ENCODE results near the gene B4GALNT1. TPM values are rescaled to one million over a fixed set of nuclear protein-coding genes. Genes with fewer than 3 reads are reported as not detected.
"Not testable (repeated sequence)": the region's sequence is repeated elsewhere in the genome, so short reads cannot be mapped to it uniquely, and the experiment has no call there.

B4GALNT1 gene
- total and polyA plus RNA-seq, 4 donors: 0.11 to 0.30 (median 0.25) TPM; not detected in 1

DNA sequence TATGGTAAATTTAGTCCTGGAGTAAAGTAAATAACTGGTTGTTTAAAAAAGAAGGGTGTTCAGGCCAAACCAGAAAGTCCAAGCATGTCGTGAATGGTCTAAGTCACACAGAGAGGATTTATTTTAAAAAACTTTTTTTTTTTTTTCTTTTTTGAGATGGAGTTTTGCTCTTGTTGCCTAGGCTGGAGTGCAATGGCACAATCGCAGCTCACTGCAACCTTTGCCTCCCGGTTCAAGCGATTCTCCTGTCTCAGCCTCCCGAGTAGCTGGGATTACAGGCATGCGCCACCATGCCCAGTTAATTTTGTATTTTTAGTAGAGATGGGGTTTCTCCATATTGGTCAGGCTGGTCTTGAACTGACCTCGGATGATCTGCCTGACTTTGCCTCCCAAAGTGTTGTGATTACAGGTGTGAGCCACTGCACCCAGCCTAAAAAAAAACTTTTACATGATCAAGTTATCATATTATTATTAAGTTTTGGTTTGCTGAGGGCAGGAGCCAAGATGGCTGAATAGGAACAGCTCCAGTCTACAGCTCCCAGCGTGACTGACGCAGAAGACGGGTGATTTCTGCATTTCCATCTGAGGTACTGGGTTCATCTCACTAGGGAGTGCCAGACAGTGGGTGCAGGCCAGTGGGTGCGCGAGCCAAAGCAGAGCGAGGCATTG is 13.1 kb upstream of the B4GALNT1 start:
- DNase-seq (ENCODE audit: low spot score); H3K36me3 ChIP-seq (ENCODE audit: control insufficient read depth in 4 of 4, insufficient read depth in 3 of 4, low read depth in 1 of 4, low read length in 3 of 4); H3K27ac ChIP-seq (ENCODE audit: low read depth in 1 of 2, low read length in 2 of 2); H3K27me3 ChIP-seq (ENCODE audit: control insufficient read depth in 4 of 4, insufficient read depth in 4 of 4, low read length in 3 of 4); H3K9me3 ChIP-seq (ENCODE audit: control insufficient read depth in 4 of 4, low read length in 3 of 4); H3K4me1 ChIP-seq (ENCODE audit: control insufficient read depth in 4 of 4, insufficient read depth in 4 of 4, low read length in 3 of 4); H3K9ac ChIP-seq (ENCODE audit: low read depth in 1 of 2, low read length in 2 of 2); H3K4me3 ChIP-seq (ENCODE audit: low read depth in 1 of 3, low read length in 3 of 3): not testable (repeated sequence)
- WGBS: 62% methylated on average over 11 of the region's 13 CpGs

DNA sequence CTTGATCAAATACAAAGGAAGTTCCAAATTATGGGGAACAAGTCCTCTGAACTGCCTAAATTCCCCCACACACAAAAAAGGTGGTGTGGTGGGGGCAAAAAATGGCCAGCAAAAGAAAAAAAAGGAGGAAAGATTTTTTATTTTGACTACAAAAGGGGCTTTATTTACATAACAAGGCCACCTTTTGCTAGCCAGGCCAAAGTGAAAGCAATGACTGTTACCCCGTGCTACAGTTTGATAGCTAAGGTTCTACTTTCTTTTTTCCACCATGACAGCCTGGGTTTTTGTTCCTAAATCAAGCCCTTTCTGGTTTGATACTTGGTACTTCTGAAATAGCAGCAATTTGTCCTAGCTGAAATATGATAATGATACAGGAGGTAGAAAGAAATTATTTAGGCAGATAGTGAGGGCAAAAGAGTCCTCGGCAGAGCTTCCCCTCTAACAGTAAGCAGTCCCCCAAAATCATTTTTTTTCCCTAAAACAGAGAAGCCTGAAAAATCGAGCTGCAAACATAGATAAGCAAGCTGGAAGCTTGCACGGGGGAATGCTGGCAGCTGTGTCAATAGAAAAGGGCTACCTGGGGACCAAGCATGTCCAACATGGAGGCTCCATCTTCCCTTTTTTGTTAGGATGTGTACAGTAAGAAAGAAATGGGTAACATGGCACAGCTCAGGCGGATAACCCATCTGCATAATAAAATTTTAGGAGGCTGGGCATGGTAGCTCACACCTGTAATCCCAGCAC is 8.9 kb upstream of the B4GALNT1 start:
- no peak overlapping the region for H3K27ac ChIP-seq (ENCODE audit: low read depth in 1 of 2, low read length in 2 of 2)
- H3K36me3 ChIP-seq (ENCODE audit: control insufficient read depth in 4 of 4, insufficient read depth in 3 of 4, low read depth in 1 of 4, low read length in 3 of 4): no peaks in the 10 kb centered on the region
- WGBS: 49% methylated on average over 5 of the region's 5 CpGs
- H3K4me1 ChIP-seq (ENCODE audit: control insufficient read depth in 4 of 4, insufficient read depth in 4 of 4, low read length in 3 of 4): no peaks in the 10 kb centered on the region
- H3K4me3 ChIP-seq (ENCODE audit: low read depth in 1 of 3, low read length in 3 of 3): no peak overlapping the region
- no peak overlapping the region for H3K9ac ChIP-seq (ENCODE audit: low read depth in 1 of 2, low read length in 2 of 2)
- no peak for TF ChIP-seq YY1 (IDR thresholded peaks at IDR 0.05)
- DNase-seq (ENCODE audit: low spot score): no peak
- no peaks in the 10 kb centered on the region for H3K9me3 ChIP-seq (ENCODE audit: control insufficient read depth in 4 of 4, low read length in 3 of 4)
- H3K27me3 ChIP-seq (ENCODE audit: control insufficient read depth in 4 of 4, insufficient read depth in 4 of 4, low read length in 3 of 4): no peaks in the 10 kb centered on the region

GRCh38 chr12:57640175-57641042 is 7.4 kb upstream of the B4GALNT1 start:
- no peak overlapping the region for H3K27ac ChIP-seq (ENCODE audit: low read depth in 1 of 2, low read length in 2 of 2)
- H3K4me1 ChIP-seq (ENCODE audit: control insufficient read depth in 4 of 4, insufficient read depth in 4 of 4, low read length in 3 of 4): no peaks in the 10 kb centered on the region
- 60% methylated on average over 7 of the region's 7 CpGs for WGBS
- no peak overlapping the region for H3K9ac ChIP-seq (ENCODE audit: low read depth in 1 of 2, low read length in 2 of 2)
- no peaks in the 10 kb centered on the region for H3K36me3 ChIP-seq (ENCODE audit: control insufficient read depth in 4 of 4, insufficient read depth in 3 of 4, low read depth in 1 of 4, low read length in 3 of 4)
- H3K9me3 ChIP-seq (ENCODE audit: control insufficient read depth in 4 of 4, low read length in 3 of 4): no peaks in the 10 kb centered on the region
- DNase-seq (ENCODE audit: low spot score): no peak
- peaks cover 0 to 5% (median 0%) of the 10 kb centered on the region in 4 donors for H3K27me3 ChIP-seq (ENCODE audit: control insufficient read depth in 4 of 4, insufficient read depth in 4 of 4, low read length in 3 of 4)
- no peak overlapping the region for H3K4me3 ChIP-seq (ENCODE audit: low read depth in 1 of 3, low read length in 3 of 3)
- TF ChIP-seq, protein P1, sequence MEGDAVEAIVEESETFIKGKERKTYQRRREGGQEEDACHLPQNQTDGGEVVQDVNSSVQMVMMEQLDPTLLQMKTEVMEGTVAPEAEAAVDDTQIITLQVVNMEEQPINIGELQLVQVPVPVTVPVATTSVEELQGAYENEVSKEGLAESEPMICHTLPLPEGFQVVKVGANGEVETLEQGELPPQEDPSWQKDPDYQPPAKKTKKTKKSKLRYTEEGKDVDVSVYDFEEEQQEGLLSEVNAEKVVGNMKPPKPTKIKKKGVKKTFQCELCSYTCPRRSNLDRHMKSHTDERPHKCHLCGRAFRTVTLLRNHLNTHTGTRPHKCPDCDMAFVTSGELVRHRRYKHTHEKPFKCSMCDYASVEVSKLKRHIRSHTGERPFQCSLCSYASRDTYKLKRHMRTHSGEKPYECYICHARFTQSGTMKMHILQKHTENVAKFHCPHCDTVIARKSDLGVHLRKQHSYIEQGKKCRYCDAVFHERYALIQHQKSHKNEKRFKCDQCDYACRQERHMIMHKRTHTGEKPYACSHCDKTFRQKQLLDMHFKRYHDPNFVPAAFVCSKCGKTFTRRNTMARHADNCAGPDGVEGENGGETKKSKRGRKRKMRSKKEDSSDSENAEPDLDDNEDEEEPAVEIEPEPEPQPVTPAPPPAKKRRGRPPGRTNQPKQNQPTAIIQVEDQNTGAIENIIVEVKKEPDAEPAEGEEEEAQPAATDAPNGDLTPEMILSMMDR (IDR thresholded peaks at IDR 0.05; ENCODE audit: low read depth, low read length, missing input control): no peak
- no peak for TF ChIP-seq ZBTB33 (IDR thresholded peaks at IDR 0.05)
- TF ChIP-seq JUND (IDR thresholded peaks at IDR 0.05): no peak
- no peak for TF ChIP-seq ATF3 (IDR thresholded peaks at IDR 0.05)

Measured in liver (tissue), 9 donors.